PC-3 (cell line): ENCODE data around the gene TMEM176A. TPM values are rescaled to one million over a fixed set of nuclear protein-coding genes. Genes with fewer than 3 reads are reported as not detected.

ENCODE experiments used
- ATAC-seq: fragments of 200-7000 bp; cut with Tn5 transposase; 2 replicates; pipeline ENCODE4 v1.9.1; 2020; ENCODE audit warnings: mild to moderate bottlenecking, moderate library complexity
- BruUV-seq: library from RNA; stranded (reverse); fragments of 400-500 nt; replicated peaks from 2 replicates; lab custom pipeline; 2021; lab: Mats Ljungman, UMichigan
- CTCF ChIA-PET: fragments of 300-600 bp; sonication (Branson Sonifier 250); formaldehyde crosslinking; loops from one replicate; lab custom pipeline; 2022; ENCODE audit warnings: antibody characterized with exemption; lab: Charles Lee
- POLR2A ChIA-PET: fragments of 300-600 bp; sonication (Branson Sonifier 250); formaldehyde crosslinking; loops from one replicate; lab custom pipeline; 2022; ENCODE audit warnings: antibody characterized with exemption; ENCODE audit not compliant: unreplicated experiment; lab: Charles Lee
- DNase-seq: peaks from one replicate; pipeline ENCODE4 v3.0.0-alpha.2; 2015
- H2AFZ ChIP-seq: fragments of 300-600 bp; sonication (generic); 2 replicates; pipeline ENCODE4 v1.6.0; 2016; ENCODE audit warnings: antibody characterized with exemption, low read length
- H3F3A ChIP-seq: fragments of 300-600 bp; sonication (generic); one replicate; pipeline ENCODE4 v1.6.0; 2017; ENCODE audit warnings: antibody characterized with exemption, low read length, control low read depth, mild to moderate bottlenecking; ENCODE audit not compliant: unreplicated experiment
- H3K27ac ChIP-seq: fragments of 300-600 bp; sonication (generic); 2 replicates; pipeline ENCODE4 v1.5.1; 2016; ENCODE audit warnings: mild to moderate bottlenecking, low read length
- H3K27me3 ChIP-seq: fragments of 300-600 bp; sonication (generic); 2 replicates; pipeline ENCODE4 v1.6.1; 2016; ENCODE audit warnings: low read length, mixed read lengths
- H3K36me3 ChIP-seq: fragments of 300-600 bp; sonication (generic); 2 replicates; pipeline ENCODE4 v1.6.1; 2016; ENCODE audit warnings: low read depth, mixed run types, low read length, mixed read lengths
- H3K4me1 ChIP-seq: fragments of 300-600 bp; sonication (generic); 2 replicates; pipeline ENCODE4 v1.5.1; 2016; ENCODE audit warnings: low read length; ENCODE audit not compliant: insufficient read depth
- H3K4me2 ChIP-seq: fragments of 300-600 bp; sonication (generic); 2 replicates; pipeline ENCODE4 v1.6.0; 2016; ENCODE audit warnings: low read length
- H3K4me3 ChIP-seq: fragments of 300-600 bp; sonication (generic); 2 replicates; pipeline ENCODE4 v1.5.1; 2016; ENCODE audit warnings: mild to moderate bottlenecking, low read length, mixed read lengths
- H3K79me2 ChIP-seq: fragments of 300-600 bp; sonication (generic); 2 replicates; pipeline ENCODE4 v1.6.1; 2017; ENCODE audit warnings: low read length, mixed read lengths
- H3K9ac ChIP-seq: fragments of 300-600 bp; sonication (generic); 2 replicates; pipeline ENCODE4 v1.6.0; 2016; ENCODE audit warnings: mild to moderate bottlenecking, low read length
- H3K9me2 ChIP-seq: fragments of 300-600 bp; sonication (generic); replicated peaks from 2 replicates; pipeline ENCODE4 v1.6.1; 2016; ENCODE audit warnings: mixed run types, low read length, mixed read lengths
- H3K9me3 ChIP-seq: fragments of 300-600 bp; sonication (generic); 2 replicates; pipeline ENCODE4 v1.6.1; 2016; ENCODE audit warnings: low read length, mixed read lengths
- H4K20me1 ChIP-seq: fragments of 300-600 bp; sonication (generic); 2 replicates; pipeline ENCODE4 v1.6.1; 2016; ENCODE audit warnings: low read length, mixed read lengths
- EZH2 ChIP-seq: fragments of 300-600 bp; sonication (generic); IDR thresholded peaks from one replicate; pipeline ENCODE4 v1.6.1; 2017; ENCODE audit warnings: antibody characterized with exemption, mild to moderate bottlenecking, low read length; ENCODE audit not compliant: unreplicated experiment
- EZH2phosphoT487 ChIP-seq: fragments of 300-600 bp; sonication (generic); IDR thresholded peaks from 2 replicates; pipeline ENCODE4 v1.6.1; 2018; ENCODE audit warnings: mild to moderate bottlenecking, antibody characterized with exemption, low read length, borderline replicate concordance
- intact Hi-C: fragments of 100-400 bp; cut with micrococcal nuclease; formaldehyde crosslinking; loops from 2 replicates; pipeline ENCODE4 v1.9.0; 2023
- total RNA-seq: library from RNA; depleted of rRNA; stranded (reverse); fragments of >200 nt; gene quantifications from 2 replicates; pipeline ENCODE4 v1.2.3, GENCODE V29; 2014
- TF ChIP-seq, protein P1 (sequence below): fragments of 300-600 bp; sonication (generic); conservative IDR thresholded peaks from 2 replicates; pipeline ENCODE4 v1.5.1; 2017; ENCODE audit warnings: antibody characterized with exemption, low read depth, mild to moderate bottlenecking, low read length

The TMEM176A gene
- total RNA-seq, 1 experiment from 2014 or later, result not detected

GRCh38 chr7:150846291-150847115, 45.9 kb downstream of the TMEM176A start:
- H2AFZ ChIP-seq, result no peak overlapping the region
- no peaks in the 10 kb centered on the region for H3K4me1 ChIP-seq
- H3K9me2 ChIP-seq, result no peaks in the 10 kb centered on the region
- H3K36me3 ChIP-seq, result no peaks in the 10 kb centered on the region
- H4K20me1 ChIP-seq, result no peaks in the 10 kb centered on the region
- no peak overlapping the region for H3K4me2 ChIP-seq
- ChIA-PET CTCF (no interaction called here), POLR2A (no interaction called here)
- DNase-seq (no peak), ATAC-seq (no peak)
- H3K9me3 ChIP-seq, result no peaks in the 10 kb centered on the region
- BruUV-seq, result no TSS peak
- no peaks in the 10 kb centered on the region for H3F3A ChIP-seq
- no peak for TF ChIP-seq EZH2phosphoT487
- TF ChIP-seq, protein P1, sequence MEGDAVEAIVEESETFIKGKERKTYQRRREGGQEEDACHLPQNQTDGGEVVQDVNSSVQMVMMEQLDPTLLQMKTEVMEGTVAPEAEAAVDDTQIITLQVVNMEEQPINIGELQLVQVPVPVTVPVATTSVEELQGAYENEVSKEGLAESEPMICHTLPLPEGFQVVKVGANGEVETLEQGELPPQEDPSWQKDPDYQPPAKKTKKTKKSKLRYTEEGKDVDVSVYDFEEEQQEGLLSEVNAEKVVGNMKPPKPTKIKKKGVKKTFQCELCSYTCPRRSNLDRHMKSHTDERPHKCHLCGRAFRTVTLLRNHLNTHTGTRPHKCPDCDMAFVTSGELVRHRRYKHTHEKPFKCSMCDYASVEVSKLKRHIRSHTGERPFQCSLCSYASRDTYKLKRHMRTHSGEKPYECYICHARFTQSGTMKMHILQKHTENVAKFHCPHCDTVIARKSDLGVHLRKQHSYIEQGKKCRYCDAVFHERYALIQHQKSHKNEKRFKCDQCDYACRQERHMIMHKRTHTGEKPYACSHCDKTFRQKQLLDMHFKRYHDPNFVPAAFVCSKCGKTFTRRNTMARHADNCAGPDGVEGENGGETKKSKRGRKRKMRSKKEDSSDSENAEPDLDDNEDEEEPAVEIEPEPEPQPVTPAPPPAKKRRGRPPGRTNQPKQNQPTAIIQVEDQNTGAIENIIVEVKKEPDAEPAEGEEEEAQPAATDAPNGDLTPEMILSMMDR, result no peak
- no peak for TF ChIP-seq EZH2
- no peak overlapping the region for H3K9ac ChIP-seq
- H3K27me3 ChIP-seq, result peaks cover 84% of the 10 kb centered on the region
- H3K4me3 ChIP-seq, result no peak overlapping the region
- intact Hi-C loops, result no loop called here
- H3K27ac ChIP-seq, result no peak overlapping the region
- no peaks in the 10 kb centered on the region for H3K79me2 ChIP-seq

DNA sequence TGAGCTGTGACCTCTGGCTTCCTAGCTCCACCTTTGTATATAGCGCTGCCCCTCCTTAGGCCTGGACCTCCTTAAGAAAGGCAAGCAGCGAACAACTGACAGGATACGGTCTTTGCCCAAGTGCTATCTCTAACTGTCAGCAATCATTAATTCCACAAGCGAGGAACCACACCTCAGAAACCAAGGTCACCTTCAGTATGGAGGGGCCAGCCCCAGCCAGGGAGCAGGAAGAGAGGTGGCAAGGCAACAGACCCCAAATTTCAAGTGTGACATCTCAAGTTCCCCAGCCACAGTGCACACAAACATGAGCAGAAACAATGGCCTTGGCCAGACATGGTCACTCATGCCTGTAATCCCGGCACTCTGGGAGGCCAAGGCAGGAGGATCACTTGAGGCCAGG, 47.0 kb downstream of the TMEM176A start:
- Histone ChIP-seq H2AFZ (no peak overlapping the region), H3K9me2 (no peaks in the 10 kb centered on the region), H3K79me2 (no peaks in the 10 kb centered on the region), H3K4me2 (no peak overlapping the region), H3K4me3 (no peak overlapping the region), H3K9me3 (no peaks in the 10 kb centered on the region), H3K9ac (no peak overlapping the region), H4K20me1 (no peaks in the 10 kb centered on the region), H3K4me1 (no peaks in the 10 kb centered on the region), H3K27ac (no peak overlapping the region), H3K36me3 (no peaks in the 10 kb centered on the region), H3K27me3 (peaks cover 87% of the 10 kb centered on the region), H3F3A (no peaks in the 10 kb centered on the region)
- DNase-seq (no peak), ATAC-seq (no peak)
- no TSS peak for BruUV-seq
- intact Hi-C loops, result no loop called here
- TF ChIP-seq, protein P1, result no peak
- TF ChIP-seq EZH2phosphoT487, result no peak
- TF ChIP-seq EZH2, result no peak
- ChIA-PET POLR2A (no interaction called here), CTCF (no interaction called here)

GRCh38 chr7:150848111-150848510, 47.5 kb downstream of the TMEM176A start:
- no peak overlapping the region for H3K27ac ChIP-seq
- H3K4me2 ChIP-seq, result no peak overlapping the region
- H3K9me2 ChIP-seq, result no peaks in the 10 kb centered on the region
- H3K27me3 ChIP-seq, result peaks cover 87% of the 10 kb centered on the region
- no peak overlapping the region for H3K9ac ChIP-seq
- intact Hi-C loops, result no loop called here
- DNase-seq (no peak), ATAC-seq (no peak)
- BruUV-seq, result no TSS peak
- H2AFZ ChIP-seq, result no peak overlapping the region
- H3K36me3 ChIP-seq, result no peaks in the 10 kb centered on the region
- POLR2A ChIA-PET, result no interaction called here
- no peaks in the 10 kb centered on the region for H3K9me3 ChIP-seq
- TF ChIP-seq EZH2phosphoT487, result no peak
- TF ChIP-seq, protein P1, result no peak
- no peak for TF ChIP-seq EZH2
- CTCF ChIA-PET, result no interaction called here
- H4K20me1 ChIP-seq, result no peaks in the 10 kb centered on the region
- no peaks in the 10 kb centered on the region for H3K4me1 ChIP-seq
- no peaks in the 10 kb centered on the region for H3K79me2 ChIP-seq
- no peaks in the 10 kb centered on the region for H3F3A ChIP-seq
- H3K4me3 ChIP-seq, result no peak overlapping the region
